HepG2 (cell line): Measurements from ENCODE around the gene CSPG5.

Experiments
- GABPB1 ChIP-seq: IDR thresholded peaks from 2 replicates; pipeline ENCODE4 v1.6.1; 2016; ENCODE audit warnings: mild to moderate bottlenecking, missing genetic modification reagents, moderate library complexity, missing compliant biosample characterization
- POLR2A ChIP-seq, 2 experiments: IDR thresholded peaks; 2 replicates each; pipeline ENCODE4 v1.6.1; 2011; ENCODE audit warnings: low read depth in 2 of 2, low read length in 2 of 2, mild to moderate bottlenecking in 1 of 2, moderate library complexity in 1 of 2; ENCODE audit not compliant: insufficient read depth in 1 of 2
- ZBTB42 ChIP-seq: sonication (generic); formaldehyde crosslinking; IDR thresholded peaks from 2 replicates; pipeline ENCODE4 v1.5.0; 2020; ENCODE audit warnings: mild to moderate bottlenecking, missing genetic modification reagents
- ZNF382 ChIP-seq: sonication (generic); formaldehyde crosslinking; IDR thresholded peaks from 2 replicates; pipeline ENCODE4 v1.5.0; 2020; ENCODE audit warnings: missing genetic modification reagents, mild to moderate bottlenecking, borderline replicate concordance

DNA sequence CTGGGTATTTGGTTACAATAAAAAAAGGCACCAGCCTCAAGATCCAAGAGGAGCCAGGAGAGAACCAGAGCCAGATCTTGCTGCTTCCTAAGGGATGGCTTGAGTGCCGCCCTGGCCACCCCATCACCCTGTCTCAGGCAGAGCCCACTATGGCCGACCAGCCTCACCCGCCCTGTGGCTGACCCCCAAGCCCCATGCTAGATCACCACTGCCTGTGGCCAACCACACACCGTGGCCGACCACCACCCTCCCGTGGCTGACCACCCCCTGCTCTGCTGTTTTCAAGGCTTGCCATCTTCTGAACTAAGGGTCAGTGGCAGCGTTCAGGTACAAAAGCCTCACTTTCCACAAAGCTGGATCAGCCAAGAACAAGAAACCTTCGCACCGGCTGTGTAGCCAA is 12.0 kb downstream of the CSPG5 start:
- TF ChIP-seq ZBTB42 (CRISPR knock-in tag) (no peak), GABPB1 (CRISPR knock-in tag) (no peak), POLR2A (IDR thresholded peaks at IDR 0.05; ENCODE audit: insufficient read depth in 1 of 2, low read depth in 2 of 2, low read length in 2 of 2) (no peak), ZNF382 (no peak)
